HUES48 (cell line): ENCODE measurements around the gene ELMO2.

Experiments used
- H3K27ac ChIP-seq: one replicate; pipeline ENCODE4 v1.7.0; 2013; ENCODE audit warnings: low read depth, low read length, inconsistent platforms
- H3K27me3 ChIP-seq: 2 replicates; pipeline ENCODE4 v1.6.1; 2013; ENCODE audit warnings: mild to moderate bottlenecking, low read length; ENCODE audit not compliant: control insufficient read depth, insufficient read depth
- H3K36me3 ChIP-seq: 2 replicates; pipeline ENCODE4 v1.6.1; 2013; ENCODE audit warnings: low read length; ENCODE audit not compliant: control insufficient read depth, insufficient read depth
- H3K4me1 ChIP-seq: 2 replicates; pipeline ENCODE4 v1.6.1; 2013; ENCODE audit warnings: mild to moderate bottlenecking, low read length; ENCODE audit not compliant: control insufficient read depth, insufficient read depth
- H3K4me3 ChIP-seq: 2 replicates; pipeline ENCODE4 v1.5.1; 2013; ENCODE audit warnings: mild to moderate bottlenecking, low read depth, low read length
- H3K9ac ChIP-seq: 2 replicates; pipeline ENCODE4 v1.6.1; 2013; ENCODE audit warnings: mild to moderate bottlenecking, low read depth, low read length, moderate library complexity
- H3K9me3 ChIP-seq: 2 replicates; pipeline ENCODE4 v1.6.1; 2013; ENCODE audit warnings: low read length; ENCODE audit not compliant: control insufficient read depth, insufficient read depth

ELMO2 gene

GRCh38 chr20:46359233-46359751 is 47.1 kb downstream of the ELMO2 start:
- Histone ChIP-seq H3K4me3 (no peak overlapping the region), H3K9me3 (no peaks in the 10 kb centered on the region), H3K36me3 (peaks cover 49% of the 10 kb centered on the region), H3K27ac (no peak overlapping the region), H3K9ac (no peak overlapping the region), H3K4me1 (no peaks in the 10 kb centered on the region; the same call in 1 of the 2 replicates), H3K27me3 (no peaks in the 10 kb centered on the region)

GRCh38 chr20:46358346-46359058 is 47.9 kb downstream of the ELMO2 start:
- H3K27me3 ChIP-seq: no peaks in the 10 kb centered on the region
- no peak overlapping the region for H3K27ac ChIP-seq
- no peaks in the 10 kb centered on the region; the same call in 1 of the 2 replicates for H3K4me1 ChIP-seq
- no peaks in the 10 kb centered on the region for H3K9me3 ChIP-seq
- no peak overlapping the region for H3K4me3 ChIP-seq
- H3K36me3 ChIP-seq: peaks cover 49% of the 10 kb centered on the region
- H3K9ac ChIP-seq: no peak overlapping the region

GRCh38 chr20:46357030-46357514 is 49.3 kb downstream of the ELMO2 start:
- Histone ChIP-seq H3K9me3 (no peaks in the 10 kb centered on the region), H3K4me1 (no peaks in the 10 kb centered on the region), H3K9ac (no peak overlapping the region), H3K36me3 (peaks cover 43% of the 10 kb centered on the region), H3K4me3 (no peak overlapping the region), H3K27me3 (no peaks in the 10 kb centered on the region), H3K27ac (no peak overlapping the region)

- Histone ChIP-seq H3K27ac (no peak overlapping the region), H3K27me3 (no peaks in the 10 kb centered on the region)
These were observed 50.0 kb downstream of the ELMO2 start for GRCh38 chr20:46356195-46357029.

GRCh38 chr20:46355778-46356177 is 50.6 kb downstream of the ELMO2 start:
- Histone ChIP-seq H3K9me3 (no peaks in the 10 kb centered on the region), H3K4me3 (no peak overlapping the region), H3K9ac (no peak overlapping the region), H3K27ac (no peak overlapping the region), H3K27me3 (no peaks in the 10 kb centered on the region), H3K36me3 (peaks cover 47% of the 10 kb centered on the region), H3K4me1 (peaks cover 10% of the 10 kb centered on the region; the same call in 1 of the 2 replicates)

More at GRCh38 chr20:46356195-46357029, 50.0 kb downstream of the ELMO2 start:
- H3K36me3 ChIP-seq: peaks cover 43% of the 10 kb centered on the region
- H3K9me3 ChIP-seq: no peaks in the 10 kb centered on the region
- no peak overlapping the region for H3K9ac ChIP-seq
- no peak overlapping the region for H3K4me3 ChIP-seq
- H3K4me1 ChIP-seq: peaks cover 3% of the 10 kb centered on the region; the same call in 1 of the 2 replicates

GRCh38 chr20:46354920-46355654 is 51.3 kb downstream of the ELMO2 start:
- Histone ChIP-seq H3K4me1 (peaks cover 15% of the 10 kb centered on the region), H3K36me3 (peaks cover 48% of the 10 kb centered on the region), H3K27me3 (no peaks in the 10 kb centered on the region), H3K9ac (no peak overlapping the region), H3K4me3 (no peak overlapping the region), H3K27ac (no peak overlapping the region), H3K9me3 (no peaks in the 10 kb centered on the region)

- Histone ChIP-seq H3K4me3 (no peak overlapping the region), H3K36me3 (peaks cover 48% of the 10 kb centered on the region), H3K9me3 (no peaks in the 10 kb centered on the region), H3K4me1 (peaks cover 18% of the 10 kb centered on the region), H3K27ac (no peak overlapping the region), H3K27me3 (no peaks in the 10 kb centered on the region), H3K9ac (no peak overlapping the region)
These were observed 52.2 kb downstream of the ELMO2 start for GRCh38 chr20:46354207-46354555.

- no peak overlapping the region for H3K4me3 ChIP-seq
- no peaks in the 10 kb centered on the region for H3K27me3 ChIP-seq
- H3K9me3 ChIP-seq: no peaks in the 10 kb centered on the region
- no peak overlapping the region for H3K27ac ChIP-seq
- peaks cover 48% of the 10 kb centered on the region for H3K36me3 ChIP-seq
- H3K4me1 ChIP-seq: peaks cover 20% of the 10 kb centered on the region
- H3K9ac ChIP-seq: no peak overlapping the region
These were observed 52.8 kb downstream of the ELMO2 start for GRCh38 chr20:46353500-46354206.

- H3K36me3 ChIP-seq: peaks cover 38% of the 10 kb centered on the region
- H3K4me3 ChIP-seq: no peak overlapping the region
- no peak overlapping the region for H3K27ac ChIP-seq
- peaks cover 22% of the 10 kb centered on the region for H3K4me1 ChIP-seq
- H3K9me3 ChIP-seq: no peaks in the 10 kb centered on the region
- H3K27me3 ChIP-seq: no peaks in the 10 kb centered on the region
- no peak overlapping the region for H3K9ac ChIP-seq
These were observed 54.0 kb downstream of the ELMO2 start for GRCh38 chr20:46352370-46352938.
